HG02885 (cell line): ENCODE results near the gene ADAMTSL1.

Experiments
- ATAC-seq: cut with Tn5 transposase; IDR thresholded peaks from one replicate; pipeline ENCODE4 v1.9.1; 2021; ENCODE audit warnings: mild to moderate bottlenecking; ENCODE audit not compliant: unreplicated experiment, poor library complexity

Gene ADAMTSL1

GRCh38 chr9:18598969-18599368 is 125.0 kb downstream of the ADAMTSL1 start:
- ATAC-seq: no peak

GRCh38 chr9:18601026-18601425 is 127.1 kb downstream of the ADAMTSL1 start:
- no peak for ATAC-seq

- ATAC-seq: no peak
These were observed 128.0 kb downstream of the ADAMTSL1 start for GRCh38 chr9:18601956-18602355.

- ATAC-seq: no peak
These were observed 131.1 kb downstream of the ADAMTSL1 start for GRCh38 chr9:18604767-18605730.

GRCh38 chr9:18605766-18606180 is 131.8 kb downstream of the ADAMTSL1 start:
- ATAC-seq: no peak

- ATAC-seq: no peak
These were observed 132.3 kb downstream of the ADAMTSL1 start for GRCh38 chr9:18606281-18606680.

- no peak for ATAC-seq
These were observed 132.9 kb downstream of the ADAMTSL1 start for GRCh38 chr9:18606846-18607245.

GRCh38 chr9:18608371-18608770 is 134.4 kb downstream of the ADAMTSL1 start:
- ATAC-seq: no peak

- no peak for ATAC-seq
These were observed 137.0 kb downstream of the ADAMTSL1 start for GRCh38 chr9:18610956-18611355.

- no peak for ATAC-seq
These were observed 138.0 kb downstream of the ADAMTSL1 start for GRCh38 chr9:18611971-18612370.

- no peak for ATAC-seq
These were observed 140.2 kb downstream of the ADAMTSL1 start for GRCh38 chr9:18614116-18614515.

- ATAC-seq: no peak
These were observed 140.7 kb downstream of the ADAMTSL1 start for GRCh38 chr9:18614651-18615050.

- no peak for ATAC-seq
These were observed 143.0 kb downstream of the ADAMTSL1 start for GRCh38 chr9:18616976-18617375.

- no peak for ATAC-seq
These were observed 143.8 kb downstream of the ADAMTSL1 start for GRCh38 chr9:18617759-18618158.

- ATAC-seq: no peak
These were observed 144.9 kb downstream of the ADAMTSL1 start for GRCh38 chr9:18618862-18619261.

GRCh38 chr9:18622186-18622836 is 148.4 kb downstream of the ADAMTSL1 start:
- ATAC-seq: no peak

GRCh38 chr9:18623221-18624079 is 149.5 kb downstream of the ADAMTSL1 start:
- no peak for ATAC-seq

GRCh38 chr9:18626046-18626698 is 152.2 kb downstream of the ADAMTSL1 start:
- ATAC-seq: no peak

GRCh38 chr9:18629136-18629535 is 155.2 kb downstream of the ADAMTSL1 start:
- no peak for ATAC-seq
